Measurements from ENCODE around the gene YIPF6.
"Not testable (repeated sequence)": the region's sequence is repeated elsewhere in the genome, so short reads cannot be mapped to it uniquely, and the experiment has no call there.

The YIPF6 gene

GRCh38 chrX:68506649-68507048, 7.8 kb downstream of the YIPF6 start:
- no peak for DNase-seq (ENCODE audit: low spot score)

- no peak for DNase-seq (ENCODE audit: low spot score)
Observed at GRCh38 chrX:68508799-68509198, 9.9 kb downstream of the YIPF6 start.

- peak; percentile 47 for DNase-seq (ENCODE audit: low spot score)
Observed at GRCh38 chrX:68511255-68511654, 12.4 kb downstream of the YIPF6 start.

GRCh38 chrX:68524680-68525079, 25.8 kb downstream of the YIPF6 start:
- DNase-seq (ENCODE audit: low spot score) = not testable (repeated sequence)

- DNase-seq (ENCODE audit: low spot score) = no peak
Observed at GRCh38 chrX:68532831-68533533, 34.1 kb downstream of the YIPF6 start.

- no peak for DNase-seq (ENCODE audit: low spot score)
Observed at GRCh38 chrX:68533656-68534055, 34.8 kb downstream of the YIPF6 start.

GRCh38 chrX:68534691-68535090, 35.8 kb downstream of the YIPF6 start:
- DNase-seq (ENCODE audit: low spot score) = no peak

GRCh38 chrX:68536429-68536828, 37.6 kb downstream of the YIPF6 start:
- no peak for DNase-seq (ENCODE audit: low spot score)

- no peak for DNase-seq (ENCODE audit: low spot score)
Observed at GRCh38 chrX:68536884-68537283, 38.0 kb downstream of the YIPF6 start.

GRCh38 chrX:68550193-68550592, 51.3 kb downstream of the YIPF6 start:
- DNase-seq (ENCODE audit: low spot score) = no peak

- no peak for DNase-seq (ENCODE audit: low spot score)
Observed at GRCh38 chrX:68556036-68556435, 57.2 kb downstream of the YIPF6 start.

GRCh38 chrX:68557126-68557525, 58.3 kb downstream of the YIPF6 start:
- DNase-seq (ENCODE audit: low spot score) = not testable (repeated sequence)

GRCh38 chrX:68559905-68560304, 61.1 kb downstream of the YIPF6 start:
- DNase-seq (ENCODE audit: low spot score) = not testable (repeated sequence)

GRCh38 chrX:68568136-68568535, 69.3 kb downstream of the YIPF6 start:
- DNase-seq (ENCODE audit: low spot score) = no peak

- no peak for DNase-seq (ENCODE audit: low spot score)
Observed at GRCh38 chrX:68570598-68570997, 71.7 kb downstream of the YIPF6 start.

- DNase-seq (ENCODE audit: low spot score) = no peak
Observed at GRCh38 chrX:68571292-68571609, 72.4 kb downstream of the YIPF6 start.

- DNase-seq (ENCODE audit: low spot score) = no peak
Observed at GRCh38 chrX:68571610-68572311, 72.9 kb downstream of the YIPF6 start.

GRCh38 chrX:68574240-68574639, 75.4 kb downstream of the YIPF6 start:
- DNase-seq (ENCODE audit: low spot score) = no peak

- DNase-seq (ENCODE audit: low spot score) = no peak
Observed at GRCh38 chrX:68579810-68580209, 81.0 kb downstream of the YIPF6 start.

- DNase-seq (ENCODE audit: low spot score) = no peak
Observed at GRCh38 chrX:68584221-68584620, 85.4 kb downstream of the YIPF6 start.

All from D341Med (cell line).